ENCODE measurements around the gene HYAL2.
"Not testable (repeated sequence)": the region's sequence is repeated elsewhere in the genome, so short reads cannot be mapped to it uniquely, and the experiment has no call there.

Gene HYAL2

DNA sequence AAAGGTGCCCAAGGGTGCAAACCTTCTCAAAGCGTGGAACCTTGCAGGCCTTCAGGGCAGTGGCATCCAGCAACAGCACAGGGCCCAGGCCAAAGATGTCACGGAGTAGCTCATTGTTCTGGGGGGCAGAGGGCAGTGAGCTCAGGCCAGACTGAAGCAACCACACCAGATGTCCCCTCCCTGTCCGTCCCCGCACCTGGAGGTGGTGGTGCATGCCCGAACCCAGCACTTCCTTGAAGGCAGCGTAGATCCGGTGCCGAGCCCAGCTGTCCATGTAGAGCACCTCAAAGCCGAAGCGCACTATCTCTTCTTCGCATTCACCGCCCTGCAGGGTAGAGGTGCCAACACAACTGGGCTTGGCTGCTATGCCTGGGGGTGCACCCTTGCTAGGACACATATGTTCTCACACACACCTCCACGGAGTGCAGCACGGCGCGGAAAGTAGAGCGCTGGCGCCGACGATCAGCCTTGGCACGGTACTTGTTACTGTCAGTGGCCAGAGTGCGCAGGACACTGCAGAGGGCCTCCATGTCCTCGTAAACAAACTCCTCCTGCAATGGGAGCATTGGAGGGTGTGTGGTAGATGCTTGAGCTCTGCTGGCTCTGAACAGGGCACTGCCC is 34.0 kb downstream of the HYAL2 start:
- no peak for DNase-seq

DNA sequence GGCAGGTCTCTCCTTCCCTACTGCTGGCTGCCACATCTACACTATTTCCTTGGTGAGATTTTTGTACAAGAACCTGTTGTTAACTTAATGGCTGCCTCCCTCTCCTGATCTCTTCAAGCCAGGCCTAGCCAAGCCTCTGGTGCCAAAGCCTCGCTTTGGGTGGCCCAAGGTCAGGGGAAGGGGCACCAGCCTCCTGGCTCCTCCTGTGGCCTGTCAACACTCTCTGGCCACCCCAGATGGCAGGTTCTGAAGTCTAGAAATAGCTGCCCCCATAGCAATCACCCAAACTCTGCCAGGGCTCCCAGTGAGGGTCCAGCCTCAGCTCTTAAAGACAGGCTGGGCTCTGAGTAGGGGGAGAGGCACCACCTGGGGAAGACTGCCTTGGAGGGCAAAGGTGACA is 35.3 kb downstream of the HYAL2 start:
- DNase-seq: no peak

DNA sequence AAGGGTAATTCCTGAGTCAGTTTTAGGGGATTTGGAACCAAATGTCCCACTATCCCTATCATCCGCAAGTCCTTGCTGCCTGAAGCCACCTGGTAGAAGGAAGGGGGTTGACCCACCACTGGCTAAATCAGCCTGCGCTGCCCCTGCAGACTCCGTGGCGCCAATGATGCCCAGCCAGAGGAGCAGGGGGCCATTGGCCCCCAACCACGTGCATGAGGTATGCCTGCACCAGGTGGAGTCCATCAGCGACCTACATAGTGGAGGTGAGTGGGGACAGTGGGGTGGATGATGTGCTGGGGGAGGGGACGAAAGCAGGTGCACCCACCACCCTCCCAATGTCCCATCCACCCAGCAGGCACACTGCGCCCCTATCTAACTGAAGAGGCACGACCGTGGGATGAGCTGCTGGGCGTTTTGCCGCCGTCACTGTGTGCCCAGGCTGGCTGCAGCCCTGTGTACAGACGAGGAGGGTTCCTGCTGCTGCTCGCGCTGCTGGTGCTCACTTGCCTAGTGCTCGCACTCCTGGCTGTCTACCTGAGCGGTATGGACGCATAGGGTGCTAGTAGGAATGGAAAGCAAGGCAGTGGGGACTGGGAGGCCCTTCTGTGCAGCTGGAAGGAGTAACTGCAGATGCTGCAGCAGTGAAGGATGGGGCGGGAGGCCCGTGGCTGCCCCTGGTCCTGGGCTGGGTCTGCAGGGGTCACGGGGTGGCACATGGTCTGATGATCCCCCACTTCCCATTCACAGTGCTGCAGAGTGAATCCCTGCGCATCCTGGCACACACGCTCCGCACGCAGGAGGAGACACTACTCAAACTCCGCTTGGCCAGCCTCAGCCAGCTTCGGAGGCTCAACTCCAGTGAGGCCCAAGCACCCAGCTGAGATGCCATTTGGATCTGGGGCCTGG is 36.0 kb downstream of the HYAL2 start:
- no peak for DNase-seq

DNA sequence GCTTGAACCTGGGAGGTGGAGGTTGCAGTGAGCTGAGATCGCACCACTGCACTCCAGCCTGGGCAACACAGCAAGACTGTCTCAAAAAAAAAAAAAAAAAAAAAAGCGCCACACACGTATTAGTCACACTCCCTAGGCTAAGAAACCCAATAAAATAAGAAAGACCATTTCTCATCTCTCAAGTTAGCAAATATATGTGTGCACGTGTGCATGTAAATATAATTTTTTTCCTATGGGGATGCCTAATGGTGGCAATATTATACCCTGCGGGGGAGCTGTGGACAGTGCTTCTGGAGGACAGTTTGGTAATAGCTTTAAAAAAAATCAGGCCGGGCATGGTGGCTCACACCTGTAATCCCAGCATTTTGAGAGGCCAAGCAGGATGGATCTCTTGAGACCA is 38.4 kb downstream of the HYAL2 start:
- DNase-seq: not testable (repeated sequence)

DNA sequence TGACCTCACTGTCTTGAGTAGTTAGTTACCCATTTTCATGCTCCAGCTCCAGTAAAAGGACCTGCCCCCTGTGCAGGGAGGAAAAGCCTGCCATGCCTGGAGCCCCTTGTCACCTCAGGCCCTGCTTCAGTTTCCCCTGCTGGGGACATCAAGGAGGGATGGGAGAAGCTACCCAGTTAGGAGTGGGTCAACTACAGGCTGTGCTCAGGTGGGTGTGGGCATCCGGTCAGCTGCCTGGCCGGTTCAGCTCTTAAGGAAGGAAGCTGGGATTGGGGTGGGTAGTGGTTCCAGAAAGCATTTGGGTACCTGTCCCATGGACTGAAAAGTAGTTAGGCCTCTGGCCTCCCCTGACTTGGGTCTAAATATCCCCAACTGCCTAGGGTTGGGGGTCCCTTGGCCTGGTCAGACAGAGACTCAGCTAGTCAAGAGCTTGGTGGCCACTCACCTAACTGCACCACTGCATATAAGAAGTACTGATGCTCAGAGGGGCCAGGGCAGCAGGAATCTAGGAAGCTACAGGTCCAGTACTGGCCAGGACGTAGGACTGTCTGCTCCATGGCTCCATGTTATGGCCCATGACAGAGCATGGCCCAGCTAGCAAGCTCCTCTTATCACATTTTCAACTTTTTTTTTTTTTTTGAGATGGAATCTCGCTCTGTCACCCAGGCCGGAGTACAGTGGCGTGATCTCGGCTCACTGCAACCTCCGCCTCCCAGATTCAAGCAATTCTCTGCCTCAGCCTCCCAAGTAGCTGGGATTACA is 43.1 kb downstream of the HYAL2 start:
- DNase-seq: no peak

DNA sequence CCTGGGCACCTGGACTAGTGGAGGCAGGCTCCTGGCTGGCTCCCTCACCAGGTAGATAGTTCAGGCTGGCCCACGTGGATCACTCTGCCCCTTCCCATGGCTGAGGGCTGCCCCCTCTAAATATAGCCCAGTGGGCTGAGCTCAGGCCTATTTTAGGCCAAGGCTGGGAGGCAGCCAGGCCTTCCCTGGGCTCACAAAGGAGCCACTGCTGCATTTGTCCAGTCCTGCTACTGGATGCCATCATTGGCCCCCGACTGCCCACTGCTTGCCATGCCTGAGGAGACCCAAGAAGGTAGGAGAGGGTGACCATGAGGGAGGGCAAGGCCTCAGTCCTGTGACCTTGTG is 43.7 kb downstream of the HYAL2 start, which contains the start of gene LSMEM2:
Gene LSMEM2 (plus strand): TSS at position 208 of the 345 bp plus-strand sequence. CDS start 27 bp downstream, at position 235.
- no peak for DNase-seq

DNA sequence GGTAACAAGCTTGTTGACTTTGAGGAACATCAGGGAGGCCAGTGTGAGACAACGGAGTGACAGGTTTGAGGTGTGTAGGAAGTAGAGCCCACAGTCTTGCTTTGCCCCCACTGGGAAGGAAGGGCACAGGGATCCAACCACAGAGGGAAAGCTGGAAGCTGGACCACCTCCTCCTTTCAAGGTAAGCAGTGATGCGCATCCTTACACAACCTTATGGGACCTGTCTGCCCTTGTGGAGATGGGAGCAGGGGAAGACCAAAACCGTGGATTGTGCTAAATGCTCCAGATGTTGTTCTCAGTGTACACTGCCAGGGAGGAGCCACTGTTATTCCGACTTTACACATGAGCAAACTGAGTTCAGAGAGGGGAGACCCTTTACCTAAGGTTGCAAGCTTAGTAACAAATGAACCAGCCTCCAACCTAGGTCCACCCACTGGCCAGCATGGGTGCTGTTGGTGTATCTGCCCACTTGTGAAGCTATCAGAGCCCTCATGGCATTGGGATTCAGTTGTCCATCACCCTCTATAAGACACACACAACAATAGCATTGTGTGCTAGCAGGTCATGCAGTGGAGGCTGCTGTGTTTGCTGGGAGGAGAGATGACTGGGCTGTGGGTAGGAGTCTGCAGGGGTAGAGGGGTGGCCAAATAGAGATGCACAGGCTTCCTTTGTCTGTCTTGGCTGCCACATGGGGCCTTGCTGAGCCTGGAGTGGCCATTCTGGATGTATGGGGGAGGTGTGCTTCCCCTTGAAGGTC is 44.2 kb downstream of the HYAL2 start:
- no peak for DNase-seq

DNA sequence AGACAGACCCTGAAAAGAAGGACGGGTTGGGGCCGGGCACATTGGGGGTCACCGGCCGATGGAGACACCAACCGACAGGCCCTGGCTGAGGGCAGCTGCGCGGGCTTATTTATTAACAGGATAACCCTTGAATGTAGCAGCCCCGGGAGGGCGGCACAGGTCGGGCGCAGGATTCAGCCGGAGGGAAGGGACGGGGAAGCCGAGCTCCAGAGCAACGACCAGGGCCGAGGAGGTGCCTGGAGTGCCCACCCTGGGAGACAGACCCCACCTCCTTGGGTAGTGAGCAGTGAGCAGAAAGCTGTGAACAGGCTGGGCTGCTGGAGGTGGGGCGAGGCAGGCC is 45.8 kb downstream of the HYAL2 start:
- DNase-seq: no peak

DNA sequence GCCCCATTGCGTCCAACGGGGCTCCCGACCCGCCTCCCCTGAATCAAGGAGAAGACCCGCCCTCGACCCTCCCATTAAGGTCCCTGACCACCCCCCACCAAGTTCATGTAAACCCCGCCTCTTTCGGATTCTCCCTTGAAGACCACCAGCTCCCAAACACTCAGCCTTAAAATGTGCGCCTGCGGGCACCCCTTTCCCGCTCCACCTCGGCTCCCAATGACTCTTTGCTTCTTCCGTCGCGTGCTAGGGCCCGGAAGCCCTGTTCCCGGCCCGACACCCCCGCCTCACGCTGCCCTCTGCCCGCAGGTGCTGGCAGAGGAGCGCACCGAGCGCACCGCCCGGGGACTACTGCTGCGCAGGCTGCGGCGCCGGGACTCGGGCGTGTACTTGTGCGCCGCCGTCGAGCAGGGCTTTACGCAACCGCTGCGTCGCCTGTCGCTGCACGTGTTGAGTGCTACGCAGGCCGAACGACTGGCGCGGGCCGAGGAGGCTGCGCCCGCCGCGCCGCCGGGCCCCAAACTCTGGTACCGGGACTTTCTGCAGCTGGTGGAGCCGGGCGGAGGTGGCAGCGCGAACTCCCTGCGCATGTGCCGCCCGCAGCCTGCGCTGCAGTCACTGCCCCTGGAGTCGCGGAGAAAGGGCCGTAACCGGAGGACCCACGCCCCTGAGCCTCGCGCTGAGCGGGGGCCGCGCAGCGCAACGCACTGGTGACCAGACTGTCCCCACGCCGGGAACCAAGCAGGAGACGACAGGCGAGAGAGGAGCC is 46.4 kb downstream of the HYAL2 start:
- no peak for DNase-seq

DNA sequence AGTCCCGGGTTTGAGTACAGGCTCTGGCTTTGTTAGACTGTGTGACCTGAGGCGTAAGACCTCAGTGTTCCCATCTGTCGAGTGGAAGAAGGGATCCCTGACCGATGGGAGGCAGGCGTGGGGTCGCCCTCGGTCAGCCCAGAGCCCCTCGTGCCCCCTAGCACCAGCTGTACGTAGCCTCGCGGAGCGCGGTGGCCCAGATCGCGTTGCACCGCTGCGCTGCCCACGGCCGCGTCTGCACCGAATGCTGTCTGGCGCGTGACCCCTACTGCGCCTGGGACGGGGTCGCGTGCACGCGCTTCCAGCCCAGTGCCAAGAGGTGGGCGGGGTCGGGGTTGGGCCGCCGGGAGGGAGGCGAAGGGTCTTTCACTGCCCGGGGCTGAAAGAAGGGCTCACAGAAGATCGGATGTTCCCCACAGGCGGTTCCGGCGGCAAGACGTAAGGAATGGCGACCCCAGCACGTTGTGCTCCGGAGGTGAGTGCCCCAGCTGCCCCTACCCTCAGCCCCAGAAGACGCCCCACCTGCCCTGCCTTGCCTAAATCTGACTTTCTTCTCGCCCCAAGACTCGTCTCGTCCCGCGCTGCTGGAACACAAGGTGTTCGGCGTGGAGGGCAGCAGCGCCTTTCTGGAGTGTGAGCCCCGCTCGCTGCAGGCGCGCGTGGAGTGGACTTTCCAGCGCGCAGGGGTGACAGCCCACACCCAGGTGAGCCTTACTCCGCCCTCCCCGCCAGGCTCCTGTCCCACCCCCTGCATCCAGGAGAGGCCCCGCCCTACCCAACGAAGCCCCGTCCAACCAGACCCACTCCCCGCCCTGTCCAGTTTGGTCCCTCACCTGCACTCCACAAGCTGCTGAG is 47.2 kb downstream of the HYAL2 start:
- no peak for DNase-seq

DNA sequence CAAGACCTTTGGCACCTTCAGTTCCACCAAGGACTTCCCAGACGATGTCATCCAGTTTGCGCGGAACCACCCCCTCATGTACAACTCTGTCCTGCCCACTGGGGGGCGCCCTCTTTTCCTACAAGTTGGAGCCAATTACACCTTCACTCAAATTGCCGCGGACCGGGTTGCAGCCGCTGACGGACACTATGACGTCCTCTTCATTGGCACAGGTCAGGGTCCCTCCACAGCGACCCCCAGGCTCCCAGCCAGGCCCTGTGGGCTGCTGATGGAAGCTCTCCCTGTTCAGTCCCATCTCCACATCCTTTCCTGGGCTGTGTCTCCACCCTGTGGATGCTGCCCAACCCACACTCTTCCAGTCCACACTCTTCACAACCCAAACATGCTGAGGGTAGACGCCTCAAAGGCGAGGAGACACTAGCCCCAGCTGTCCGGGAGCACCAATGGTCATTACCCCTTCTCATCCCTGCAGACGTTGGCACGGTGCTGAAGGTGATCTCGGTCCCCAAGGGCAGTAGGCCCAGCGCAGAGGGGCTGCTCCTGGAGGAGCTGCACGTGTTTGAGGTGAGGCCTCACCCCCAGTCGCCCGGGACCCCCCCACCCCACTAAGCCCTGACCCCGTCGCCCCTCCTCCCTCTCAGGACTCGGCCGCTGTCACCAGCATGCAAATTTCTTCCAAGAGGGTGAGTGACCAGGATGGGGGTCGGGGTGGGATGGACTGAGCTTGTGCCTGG is 48.0 kb downstream of the HYAL2 start:
- DNase-seq: no peak

DNA sequence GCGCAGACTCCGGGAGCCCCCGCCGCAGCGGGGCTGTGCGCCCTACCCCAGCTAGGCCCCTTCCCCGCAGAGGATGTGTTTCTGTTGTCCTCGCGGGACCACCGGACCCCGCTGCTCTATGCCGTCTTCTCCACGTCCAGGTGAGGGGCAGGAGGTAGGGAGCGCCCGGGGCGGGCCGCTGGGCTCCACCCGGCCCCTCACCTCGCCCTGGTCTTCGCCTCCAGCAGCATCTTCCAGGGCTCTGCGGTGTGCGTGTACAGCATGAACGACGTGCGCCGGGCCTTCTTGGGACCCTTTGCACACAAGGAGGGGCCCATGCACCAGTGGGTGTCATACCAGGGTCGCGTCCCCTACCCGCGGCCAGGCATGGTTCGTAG is 48.9 kb downstream of the HYAL2 start:
- DNase-seq: no peak

DNA sequence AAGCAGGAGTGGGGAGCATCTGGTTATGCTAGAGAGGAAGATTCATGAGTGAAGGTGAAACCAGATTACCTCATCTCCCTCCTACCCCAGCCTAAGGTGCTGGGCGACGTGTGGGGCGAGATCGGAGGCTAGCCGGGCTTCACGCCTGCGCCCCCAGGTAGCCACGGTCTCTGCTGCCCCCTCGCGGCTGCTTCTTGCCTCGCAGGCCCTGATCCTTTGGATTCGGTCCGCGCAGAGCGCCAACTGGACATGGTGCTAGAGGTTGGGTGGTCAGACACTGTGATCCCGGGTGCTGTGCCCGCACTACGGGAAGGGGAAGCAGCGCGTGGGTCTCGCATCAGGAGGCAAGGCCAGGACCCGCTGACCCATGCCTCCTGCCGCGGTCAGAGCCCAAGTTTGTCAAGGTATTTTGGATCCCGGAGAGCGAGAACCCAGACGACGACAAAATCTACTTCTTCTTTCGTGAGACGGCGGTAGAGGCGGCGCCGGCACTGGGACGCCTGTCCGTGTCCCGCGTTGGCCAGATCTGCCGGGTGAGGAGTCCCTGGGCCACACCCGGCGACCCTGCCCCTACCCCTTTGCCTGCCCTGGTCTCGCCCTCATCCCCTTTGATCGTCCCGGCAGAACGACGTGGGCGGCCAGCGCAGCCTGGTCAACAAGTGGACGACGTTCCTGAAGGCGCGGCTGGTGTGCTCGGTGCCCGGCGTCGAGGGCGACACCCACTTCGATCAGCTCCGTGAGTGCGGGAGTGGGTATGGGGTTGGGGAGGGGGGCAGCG is 49.4 kb downstream of the HYAL2 start:
- DNase-seq: no peak

DNA sequence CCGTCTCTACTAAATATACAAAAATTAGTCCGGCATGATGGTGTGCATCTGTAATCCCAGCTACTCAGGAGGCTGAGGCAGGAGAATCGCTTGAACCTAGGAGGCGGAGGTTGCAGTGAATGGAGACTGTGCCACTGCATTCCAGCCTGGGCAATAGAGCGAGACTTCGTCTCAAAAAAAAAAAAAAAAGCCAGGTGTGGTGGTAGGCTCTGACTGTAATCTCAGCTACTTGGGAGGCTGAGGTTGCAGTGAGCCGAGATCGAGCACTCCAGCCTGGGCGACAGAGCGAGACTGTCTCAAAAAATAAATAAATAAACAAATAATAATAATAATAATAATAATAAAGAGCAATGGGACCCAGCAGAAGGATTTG is 50.0 kb downstream of the HYAL2 start:
- not testable (repeated sequence) for DNase-seq

DNA sequence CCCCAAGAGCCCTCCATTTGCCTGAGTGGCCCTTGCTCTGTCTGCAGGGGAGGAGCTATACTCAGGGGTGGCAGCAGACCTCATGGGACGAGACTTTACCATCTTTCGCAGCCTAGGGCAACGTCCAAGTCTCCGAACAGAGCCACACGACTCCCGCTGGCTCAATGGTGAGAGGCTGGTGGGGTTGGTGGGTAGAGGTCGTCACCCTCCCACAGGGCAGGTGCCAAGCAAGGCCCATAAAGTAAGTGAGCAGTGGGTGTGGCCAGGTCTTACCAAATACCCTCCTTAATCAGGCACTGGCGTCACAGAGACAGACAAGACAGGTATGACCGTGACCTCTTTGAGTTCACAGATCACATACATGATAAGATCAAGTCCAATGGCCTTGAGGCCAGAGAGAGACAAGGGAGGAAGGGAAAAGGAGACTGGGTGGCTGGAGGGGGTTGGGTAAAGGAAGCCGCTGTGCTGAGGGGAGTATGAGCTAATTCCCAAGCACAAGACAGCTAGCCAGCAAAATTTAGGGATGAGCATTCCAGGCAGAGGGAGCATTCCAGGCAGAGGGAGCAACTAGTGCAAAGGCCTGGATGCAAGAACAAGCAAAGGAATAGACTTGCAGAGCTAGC is 51.1 kb downstream of the HYAL2 start:
- no peak for DNase-seq

DNA sequence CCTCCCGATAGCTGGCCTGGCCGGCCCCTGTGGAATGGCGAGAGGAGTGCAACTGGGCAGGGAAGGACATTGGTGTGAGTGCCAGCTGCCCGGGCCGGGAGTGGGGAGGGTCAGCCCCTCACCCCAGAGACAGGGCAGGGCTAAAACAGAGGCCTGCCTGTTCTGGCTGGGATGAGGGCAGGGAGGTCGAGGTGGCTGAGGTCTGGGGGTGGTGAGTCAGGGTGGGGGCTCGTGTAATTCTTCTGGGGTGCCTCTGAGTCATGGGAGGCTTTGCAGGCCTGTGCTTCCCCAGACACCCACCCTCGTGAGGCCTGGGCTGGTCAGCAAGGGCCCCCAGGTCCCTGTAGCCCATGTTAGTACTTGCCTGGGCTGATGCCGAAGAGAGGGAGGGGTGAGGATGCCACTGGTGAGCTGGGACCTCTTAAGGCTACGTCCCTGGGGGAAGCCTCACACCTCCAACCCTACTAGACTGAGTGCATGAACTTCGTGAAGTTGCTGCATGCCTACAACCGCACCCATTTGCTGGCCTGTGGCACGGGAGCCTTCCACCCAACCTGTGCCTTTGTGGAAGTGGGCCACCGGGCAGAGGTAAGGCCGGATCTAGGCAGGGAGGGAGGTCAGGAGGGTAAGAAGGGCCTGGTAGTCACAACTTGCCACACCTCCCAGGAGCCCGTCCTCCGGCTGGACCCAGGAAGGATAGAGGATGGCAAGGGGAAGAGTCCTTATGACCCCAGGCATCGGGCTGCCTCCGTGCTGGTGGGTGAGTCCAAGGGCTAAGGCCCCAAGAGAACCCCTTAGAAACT is 51.9 kb downstream of the HYAL2 start:
- no peak for DNase-seq

DNA sequence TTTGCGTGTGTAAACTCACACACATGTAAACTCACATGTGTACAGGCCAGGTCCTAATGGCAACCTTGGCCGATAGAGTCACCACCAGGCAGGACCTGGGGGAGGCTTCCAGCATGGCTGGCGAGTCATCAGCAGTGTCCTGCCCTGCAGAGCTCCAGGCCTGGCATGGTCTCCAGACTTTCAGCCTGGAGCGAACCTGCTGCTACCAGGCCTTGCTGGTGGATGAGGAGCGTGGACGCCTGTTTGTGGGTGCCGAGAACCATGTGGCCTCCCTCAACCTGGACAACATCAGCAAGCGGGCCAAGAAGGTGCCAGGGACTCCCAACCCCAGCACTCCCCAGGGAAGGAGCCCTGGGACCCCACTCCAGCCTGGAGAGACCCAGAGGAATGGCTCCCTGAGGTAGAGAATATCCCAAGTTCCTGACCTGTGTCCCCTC is 52.5 kb downstream of the HYAL2 start:
- no peak for DNase-seq

DNA sequence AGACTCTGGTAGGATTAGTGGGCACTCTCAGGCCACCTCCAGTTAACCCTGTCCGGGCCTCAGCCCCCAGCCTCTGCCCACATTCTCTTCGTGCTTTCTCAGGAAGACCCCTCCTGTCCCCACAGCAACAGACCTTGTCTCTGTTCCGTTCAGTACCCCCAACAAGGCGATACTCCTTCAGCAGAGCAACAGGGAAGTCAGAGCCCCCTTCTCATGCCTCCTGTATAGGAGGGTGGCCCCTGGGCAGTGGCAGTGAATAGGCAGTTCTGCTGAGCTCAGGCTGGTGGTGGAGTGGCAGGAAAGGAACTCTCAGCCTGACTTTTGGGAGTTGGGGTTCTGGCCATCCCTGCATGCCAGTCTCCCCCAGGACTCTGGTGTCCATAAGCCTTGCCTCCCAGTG is 53.1 kb downstream of the HYAL2 start:
- DNase-seq: no peak

All from SIG-M5 (cell line).